Gastrocnemius medialis (tissue), 4 donors: ENCODE results near the gene SLC39A6.

ENCODE experiments used
- POLR2A ChIP-seq, 2 donors: fragments of 450-650 bp; IDR thresholded peaks; one replicate each; pipeline ENCODE4 v1.6.1; 2017; ENCODE audit warnings: antibody characterized with exemption in 2 of 2, mild to moderate bottlenecking in 2 of 2, moderate library complexity in 2 of 2
- TF ChIP-seq, protein P1 (sequence below), 5 experiments: fragments of 450-650 bp in 3 of 5; fragments of 200-600 bp in 2 of 5; sonication (generic) in 2 of 5; IDR thresholded peaks in 4 of 5; conservative IDR thresholded peaks in 1 of 5; 1 replicate in 4 of 5; 2 replicates in 1 of 5; pipeline ENCODE4 v1.5.1; 2016 to 2019; ENCODE audit warnings: antibody characterized with exemption in 5 of 5, mild to moderate bottlenecking in 3 of 5, moderate library complexity in 3 of 5

- TF ChIP-seq, protein P1, sequence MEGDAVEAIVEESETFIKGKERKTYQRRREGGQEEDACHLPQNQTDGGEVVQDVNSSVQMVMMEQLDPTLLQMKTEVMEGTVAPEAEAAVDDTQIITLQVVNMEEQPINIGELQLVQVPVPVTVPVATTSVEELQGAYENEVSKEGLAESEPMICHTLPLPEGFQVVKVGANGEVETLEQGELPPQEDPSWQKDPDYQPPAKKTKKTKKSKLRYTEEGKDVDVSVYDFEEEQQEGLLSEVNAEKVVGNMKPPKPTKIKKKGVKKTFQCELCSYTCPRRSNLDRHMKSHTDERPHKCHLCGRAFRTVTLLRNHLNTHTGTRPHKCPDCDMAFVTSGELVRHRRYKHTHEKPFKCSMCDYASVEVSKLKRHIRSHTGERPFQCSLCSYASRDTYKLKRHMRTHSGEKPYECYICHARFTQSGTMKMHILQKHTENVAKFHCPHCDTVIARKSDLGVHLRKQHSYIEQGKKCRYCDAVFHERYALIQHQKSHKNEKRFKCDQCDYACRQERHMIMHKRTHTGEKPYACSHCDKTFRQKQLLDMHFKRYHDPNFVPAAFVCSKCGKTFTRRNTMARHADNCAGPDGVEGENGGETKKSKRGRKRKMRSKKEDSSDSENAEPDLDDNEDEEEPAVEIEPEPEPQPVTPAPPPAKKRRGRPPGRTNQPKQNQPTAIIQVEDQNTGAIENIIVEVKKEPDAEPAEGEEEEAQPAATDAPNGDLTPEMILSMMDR (IDR thresholded peaks at IDR 0.05 in 4 of 5, conservative IDR thresholded peaks at IDR 0.05 in 1 of 5) = no peak
- no peak for TF ChIP-seq POLR2A (IDR thresholded peaks at IDR 0.05)
These were observed 40.9 kb downstream of the SLC39A6 start for GRCh38 chr18:36088256-36088655.
